Activated gamma-delta T cell treated with Interleukin-2 at 50 U/mL for 16 hours (primary cell): Measurements from ENCODE around the gene ABCA2.
"Not testable (repeated sequence)": the region's sequence is repeated elsewhere in the genome, so short reads cannot be mapped to it uniquely, and the experiment has no call there.

ENCODE experiments used
- DNase-seq: peaks from one replicate; pipeline ENCODE4 v3.0.0-alpha.2; 2020

Gene ABCA2

DNA sequence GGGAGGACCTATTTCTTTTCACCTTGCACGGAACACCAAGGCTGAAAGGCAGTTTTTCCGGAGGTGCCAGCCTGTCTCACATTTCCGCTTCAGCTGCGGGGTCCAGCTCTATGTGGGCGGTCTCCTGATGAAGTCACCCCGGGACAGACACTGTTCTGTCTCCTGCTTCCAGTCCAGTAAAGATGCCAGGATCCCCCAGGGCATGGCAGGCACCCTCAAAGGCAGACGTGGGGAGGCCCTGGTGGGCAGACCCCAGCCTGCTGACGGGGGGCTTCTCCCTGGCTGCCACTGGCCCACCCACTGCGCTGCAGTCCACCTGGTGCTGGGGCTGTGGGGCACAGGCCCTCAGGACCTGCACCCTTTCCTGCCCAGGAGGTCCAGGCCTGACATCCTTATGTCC, 34.8 kb upstream of the ABCA2 start:
- DNase-seq = not testable (repeated sequence)

DNA sequence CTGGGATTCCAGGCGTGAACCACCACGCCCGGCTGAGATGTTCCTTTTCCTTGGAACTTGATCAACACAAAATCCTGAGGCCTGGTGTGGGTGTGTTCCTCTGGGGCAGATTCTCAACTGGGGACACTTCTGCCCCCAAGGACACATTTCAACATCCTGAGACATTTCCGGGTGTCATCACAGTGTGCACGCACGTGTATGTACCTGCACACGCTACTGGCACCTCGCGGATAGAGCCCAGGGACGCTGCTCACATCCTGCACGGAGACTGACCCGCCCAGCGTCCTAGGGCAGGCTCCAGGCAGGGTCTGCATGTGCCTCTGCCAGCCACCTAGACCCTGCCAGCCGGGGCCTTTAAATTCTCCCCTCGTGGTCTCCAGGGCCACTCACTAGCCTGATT, 34.3 kb upstream of the ABCA2 start:
- DNase-seq = no peak

- no peak for DNase-seq
Observed at GRCh38 chr9:137058521-137059234, 30.6 kb upstream of the ABCA2 start.

- DNase-seq = no peak
Observed at GRCh38 chr9:137057545-137057944, 29.5 kb upstream of the ABCA2 start.

DNA sequence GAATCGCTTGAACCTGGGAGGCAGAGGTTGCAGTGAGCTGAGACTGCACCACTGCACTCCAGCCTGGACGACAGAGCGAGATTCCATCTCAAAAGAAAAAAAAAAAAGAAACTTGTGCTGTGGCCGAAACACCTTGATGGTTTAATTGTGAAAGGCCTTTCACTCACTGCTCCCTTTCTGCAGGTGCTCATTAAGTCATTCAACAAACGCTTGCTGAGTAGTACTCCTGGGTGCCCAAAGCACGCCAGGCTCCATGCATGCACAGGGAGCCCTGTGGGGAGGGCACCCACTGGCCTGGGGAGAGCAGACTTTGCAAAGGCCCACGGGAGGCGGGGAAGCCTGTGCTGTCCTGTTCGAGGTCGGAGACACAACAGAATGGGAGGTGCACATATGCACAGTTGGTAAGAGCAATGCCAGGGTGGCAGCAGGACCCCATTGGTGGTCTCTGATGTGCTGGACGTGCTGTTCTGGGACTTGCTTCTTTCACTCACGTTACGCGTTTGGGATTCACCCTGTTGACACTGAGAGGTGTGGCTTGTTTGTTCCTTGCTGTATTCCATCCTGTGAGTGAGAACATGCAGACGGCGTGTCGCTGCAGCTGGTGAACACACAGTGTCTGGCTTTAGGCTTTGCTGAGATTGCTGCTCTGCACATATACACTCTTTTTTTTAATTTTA, 28.8 kb upstream of the ABCA2 start:
- no peak for DNase-seq

- no peak for DNase-seq
Observed at GRCh38 chr9:137055385-137056364, 27.6 kb upstream of the ABCA2 start.

- no peak for DNase-seq
Observed at GRCh38 chr9:137054932-137055384, 26.9 kb upstream of the ABCA2 start.

DNA sequence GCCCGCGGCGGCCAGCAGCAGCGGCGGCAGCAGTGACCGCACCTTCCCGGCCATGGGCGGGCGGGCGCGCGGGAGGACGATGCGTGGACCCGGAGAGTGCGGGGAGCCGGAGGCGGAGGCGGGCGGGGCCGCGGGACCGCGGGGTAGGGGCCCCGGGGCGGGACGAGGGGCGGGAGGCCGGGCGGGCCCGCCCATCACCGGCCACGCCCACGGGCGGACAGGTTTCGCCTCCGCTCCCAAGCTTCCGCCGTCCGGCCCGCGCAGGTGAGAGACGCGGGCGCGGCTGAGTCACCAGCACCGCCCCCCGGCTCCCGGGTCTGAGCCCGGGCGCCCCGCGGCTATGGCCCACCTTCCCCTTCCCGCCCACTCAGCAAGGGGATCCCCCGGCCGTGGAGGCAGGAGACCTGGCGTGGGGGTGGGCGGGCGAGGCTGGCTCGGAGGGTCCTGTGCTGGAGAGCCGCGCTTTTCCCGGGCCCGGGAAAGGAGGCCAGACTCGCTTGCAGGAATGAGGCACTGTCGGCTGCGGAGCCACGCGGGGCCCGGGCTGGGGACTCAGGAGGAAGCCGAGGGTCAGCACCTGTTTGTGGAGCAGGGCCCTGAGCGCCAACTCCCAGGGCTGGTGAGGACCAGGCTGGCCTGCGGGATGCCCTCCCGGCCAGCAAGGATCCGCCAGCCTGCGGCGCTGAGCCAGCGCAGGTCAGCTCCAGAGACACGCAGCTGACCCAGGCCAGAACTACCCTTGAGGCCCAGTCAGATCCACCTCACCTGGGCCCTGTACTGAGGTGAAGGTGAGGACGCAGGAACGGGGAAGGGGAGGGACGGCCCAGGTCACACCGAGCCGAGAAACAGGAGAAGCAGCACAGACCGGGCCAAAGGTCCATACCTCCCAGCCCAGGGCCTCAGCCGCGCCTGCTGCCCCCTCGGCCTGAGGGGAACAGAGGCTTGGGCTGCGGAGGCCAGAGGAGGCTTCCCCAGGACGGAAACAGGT, 26.2 kb upstream of the ABCA2 start, which contains the start of gene ENTPD2:
TSS of gene ENTPD2 (minus strand) at position 118 of the 988 bp plus-strand sequence. CDS start at position 54, 64 bp downstream.
- no peak for DNase-seq

- DNase-seq = no peak
Observed at GRCh38 chr9:137052998-137053943, 25.2 kb upstream of the ABCA2 start.

DNA sequence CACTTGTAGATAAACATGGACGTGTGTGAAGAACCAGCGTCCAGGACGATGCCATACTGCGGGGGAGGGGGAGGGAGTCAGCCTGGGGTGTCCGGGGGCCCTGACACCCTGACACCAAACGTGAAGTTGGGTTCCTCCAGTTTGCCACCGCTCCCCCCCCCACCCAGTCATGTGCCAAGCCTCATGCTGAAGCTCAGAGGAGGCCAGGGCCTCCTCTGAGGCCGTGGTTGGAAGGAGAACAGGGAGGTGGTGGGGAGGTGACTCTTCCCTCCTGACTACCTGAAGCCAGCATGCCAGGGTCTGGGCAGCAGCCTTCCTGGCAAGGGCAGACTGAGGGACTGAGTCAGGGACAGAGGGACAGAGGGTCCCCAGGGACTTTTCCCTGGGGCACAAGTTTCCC, 24.3 kb upstream of the ABCA2 start:
- DNase-seq = no peak

- no peak for DNase-seq
Observed at GRCh38 chr9:137051145-137051724, 23.2 kb upstream of the ABCA2 start.

DNA sequence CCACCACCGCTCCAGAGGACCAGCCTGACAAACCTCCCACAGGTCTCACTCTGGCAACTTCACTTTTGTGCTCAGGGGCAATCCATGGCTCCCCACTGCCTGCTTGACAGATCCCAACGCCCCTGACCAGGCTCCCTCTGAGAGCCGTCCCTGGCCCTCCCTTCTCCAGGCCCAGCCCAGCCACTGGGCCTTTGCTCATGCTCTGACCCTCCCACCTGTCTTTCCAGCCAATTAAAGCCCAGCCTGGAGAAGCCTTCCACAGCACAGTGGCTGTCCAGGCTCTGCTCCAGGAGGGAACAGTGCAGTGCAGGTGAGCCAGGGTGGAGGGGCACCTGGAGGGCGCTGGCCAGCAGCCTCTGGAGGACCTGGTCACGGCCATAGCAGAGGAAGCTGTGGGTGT, 22.5 kb upstream of the ABCA2 start:
- DNase-seq = no peak

- DNase-seq = peak; percentile 42
Observed at GRCh38 chr9:137049544-137050449, 21.8 kb upstream of the ABCA2 start.

- DNase-seq = no peak
Observed at GRCh38 chr9:137048655-137049543, 20.9 kb upstream of the ABCA2 start.

DNA sequence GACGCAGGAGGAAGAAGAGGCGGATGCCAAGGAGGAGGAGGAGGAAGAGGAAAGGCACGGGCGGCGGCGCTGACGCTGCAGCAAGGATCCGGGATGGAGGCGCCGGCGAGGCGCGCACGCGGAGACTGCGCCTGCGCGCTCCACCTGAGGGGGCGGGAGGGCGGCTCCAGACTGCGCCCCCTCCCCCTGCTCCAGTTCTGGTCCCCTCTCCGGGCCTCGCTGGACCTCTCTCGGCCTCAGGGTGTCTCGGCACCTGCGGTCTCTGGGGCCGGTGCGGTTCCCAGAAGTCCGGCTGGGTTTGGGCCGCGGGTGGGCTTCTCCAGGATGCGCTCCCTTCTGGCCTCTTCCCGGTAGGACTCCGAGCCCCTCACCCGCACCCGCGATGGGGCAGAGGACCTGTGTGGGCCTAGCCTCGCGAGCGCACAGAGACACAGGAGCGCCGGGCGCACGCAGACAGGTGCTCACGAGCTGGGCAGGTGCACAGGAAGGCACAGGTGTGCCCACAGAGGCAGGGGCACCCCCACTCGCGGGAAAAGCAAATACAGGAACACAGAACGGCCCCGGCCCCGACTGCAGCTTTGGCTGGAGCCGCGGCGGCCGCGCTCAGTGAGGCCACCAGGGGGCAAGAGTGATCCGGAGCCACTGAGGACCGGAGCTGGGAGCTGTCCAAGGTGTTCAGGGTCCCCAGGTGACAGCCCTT, 18.2 kb upstream of the ABCA2 start, which contains the start of gene NPDC1:
TSS of gene NPDC1 (minus strand) at position 90 of the 700 bp plus-strand sequence. CDS start 188 bp downstream, outside the sequence.
- peak; percentile 82 for DNase-seq

DNA sequence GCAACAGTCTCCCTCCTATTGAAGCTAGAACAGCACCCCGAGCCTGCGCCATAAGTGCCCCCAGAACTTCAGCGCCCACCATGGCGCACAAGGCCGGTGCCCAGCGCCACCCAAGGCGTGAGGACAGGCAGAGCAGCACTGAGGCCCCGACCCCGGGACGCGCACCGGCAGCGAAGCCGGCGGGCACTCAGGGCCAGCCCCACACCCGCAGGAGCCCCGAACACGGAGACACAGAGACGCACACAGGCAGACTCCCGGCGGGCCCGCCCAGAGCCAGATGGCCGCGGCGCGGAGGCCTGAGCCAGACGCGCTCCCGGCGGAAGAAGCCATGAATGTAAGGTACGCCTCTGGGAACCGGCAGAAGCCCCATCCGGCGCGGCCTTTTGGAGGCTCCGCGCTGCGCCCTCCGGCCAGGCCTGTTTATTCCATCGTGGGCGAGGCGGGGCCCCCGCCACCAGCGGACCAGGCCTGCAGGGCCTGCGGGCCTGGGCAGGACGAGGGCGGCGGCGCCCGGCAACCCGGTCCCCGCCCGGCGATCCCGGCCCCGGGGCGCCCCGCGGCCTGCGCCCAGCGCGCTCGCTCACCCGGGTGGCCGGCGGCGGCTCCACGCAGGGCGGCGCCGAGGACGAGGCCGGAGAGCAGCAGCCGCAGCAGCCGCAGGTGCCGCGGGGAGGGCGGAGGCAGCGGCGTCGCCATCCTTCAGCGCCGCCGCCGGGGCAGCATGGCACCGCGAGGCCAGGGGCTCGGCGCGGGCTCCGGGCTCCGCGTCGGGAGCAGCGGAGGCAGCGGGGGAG, 17.5 kb upstream of the ABCA2 start:
- no peak for DNase-seq
